ENCODE measurements around the gene GMPPB.
"Not testable (repeated sequence)": the region's sequence is repeated elsewhere in the genome, so short reads cannot be mapped to it uniquely, and the experiment has no call there.

The GMPPB gene

DNA sequence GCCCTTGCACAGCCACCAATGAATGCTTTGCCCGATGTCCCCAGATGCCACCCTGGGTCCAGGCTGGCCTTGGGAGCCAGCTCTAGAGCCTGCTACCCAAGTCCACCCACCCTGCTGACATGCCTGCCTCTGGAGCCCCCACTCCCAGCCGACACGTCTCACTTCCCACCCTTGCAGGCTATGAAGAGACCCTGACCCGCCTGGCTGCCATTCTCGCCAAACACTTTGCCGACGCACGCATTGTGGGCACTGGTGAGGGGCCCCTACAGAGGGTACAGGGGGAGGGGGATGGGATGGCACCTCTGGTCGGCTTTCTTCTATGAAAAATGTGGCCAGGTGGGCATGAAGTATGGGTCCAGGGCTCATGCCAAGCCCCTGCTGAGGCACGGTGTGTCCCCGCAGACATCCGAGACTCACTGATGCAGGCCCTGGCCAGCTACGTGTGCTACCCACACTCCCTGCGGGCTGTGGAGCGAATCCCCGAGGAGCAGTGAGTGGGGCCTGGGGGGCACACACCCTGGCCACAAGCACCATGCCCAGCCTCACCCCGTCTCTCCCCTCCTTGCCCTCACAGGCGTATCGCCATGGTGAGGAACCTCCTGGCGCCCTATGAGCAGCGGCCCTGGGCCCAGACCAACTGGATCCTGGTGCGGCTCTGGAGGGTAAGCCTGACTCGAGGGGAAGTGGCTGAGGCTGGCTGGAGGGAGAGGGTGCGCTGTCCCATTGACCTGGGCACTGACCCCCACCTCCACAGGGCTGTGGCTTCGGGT is 10.2 kb downstream of the GMPPB start:
- no peak for DNase-seq (ENCODE audit: low read depth)

DNA sequence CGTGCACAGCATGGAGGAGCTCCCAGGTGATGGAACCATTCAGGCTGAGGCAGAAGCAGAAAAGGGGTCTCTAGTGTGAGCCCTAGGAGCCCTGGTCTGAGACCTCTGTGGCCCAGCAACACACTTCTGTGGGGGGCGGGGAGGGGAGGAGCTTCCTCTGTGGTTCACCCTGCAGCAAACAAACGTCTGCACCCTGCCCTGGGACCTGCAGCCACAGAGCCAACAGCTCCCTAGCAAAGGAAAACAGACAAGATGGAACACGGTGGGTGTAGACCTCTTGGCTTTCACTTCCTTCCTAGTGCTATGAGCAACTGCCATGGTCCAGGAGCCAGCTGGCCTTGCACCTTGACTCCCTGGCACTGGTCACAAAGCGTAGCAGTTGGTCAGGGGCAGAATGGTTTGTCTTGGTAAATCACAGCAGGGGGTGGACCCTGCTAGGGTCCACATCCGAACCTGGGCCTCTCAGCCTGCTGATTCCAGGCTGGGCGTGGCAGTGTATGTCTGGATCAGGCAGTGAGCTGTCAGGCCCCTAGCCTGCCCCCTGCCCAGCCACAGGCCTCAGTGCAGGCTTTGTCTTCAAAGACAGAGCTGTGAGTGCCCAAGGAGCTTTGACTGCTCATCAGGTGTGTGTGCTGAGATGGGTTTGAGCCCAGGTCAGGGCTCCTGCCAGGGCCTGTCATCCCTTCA is 11.0 kb downstream of the GMPPB start:
- DNase-seq (ENCODE audit: low read depth): no peak

DNA sequence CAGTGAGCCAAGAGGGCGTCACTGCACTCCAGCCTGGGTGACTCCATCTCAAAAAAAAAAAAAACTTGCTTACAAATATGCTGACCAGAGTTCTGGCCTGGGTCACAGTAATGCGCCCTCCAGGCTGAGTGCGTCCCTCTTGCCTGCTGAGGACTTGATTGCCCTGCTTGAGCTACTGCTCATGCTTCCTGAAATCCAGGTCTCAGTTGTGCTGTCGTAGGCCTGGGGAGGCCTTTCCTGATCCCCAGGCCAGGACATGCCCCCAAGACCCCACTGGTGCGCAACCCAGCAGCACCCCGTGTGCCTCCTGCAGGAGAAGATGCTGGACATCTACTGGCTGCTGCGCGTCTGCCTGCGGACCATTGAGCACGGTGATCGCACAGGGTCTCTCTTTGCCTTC is 11.6 kb downstream of the GMPPB start:
- no peak for DNase-seq (ENCODE audit: low read depth)

DNA sequence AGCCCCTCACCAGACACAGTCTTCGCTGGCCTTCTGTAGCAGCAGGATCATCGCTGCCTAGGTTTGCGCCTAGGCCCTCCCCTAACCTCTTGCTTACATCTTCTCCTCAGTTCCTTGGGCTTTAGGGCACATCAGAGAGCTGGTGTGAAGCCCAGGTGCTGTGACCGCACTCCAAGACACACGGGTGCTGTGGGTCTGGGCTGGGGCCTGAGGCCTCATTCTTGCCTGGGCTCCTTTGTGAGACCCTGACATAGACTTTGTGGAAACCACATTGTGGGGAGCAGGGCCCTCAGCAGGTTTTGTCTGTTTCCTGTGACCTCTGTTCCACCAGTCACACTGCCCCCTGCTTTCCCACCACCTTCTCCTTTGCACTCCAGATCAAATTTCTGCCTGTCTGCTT is 12.3 kb downstream of the GMPPB start:
- DNase-seq (ENCODE audit: low read depth): no peak

DNA sequence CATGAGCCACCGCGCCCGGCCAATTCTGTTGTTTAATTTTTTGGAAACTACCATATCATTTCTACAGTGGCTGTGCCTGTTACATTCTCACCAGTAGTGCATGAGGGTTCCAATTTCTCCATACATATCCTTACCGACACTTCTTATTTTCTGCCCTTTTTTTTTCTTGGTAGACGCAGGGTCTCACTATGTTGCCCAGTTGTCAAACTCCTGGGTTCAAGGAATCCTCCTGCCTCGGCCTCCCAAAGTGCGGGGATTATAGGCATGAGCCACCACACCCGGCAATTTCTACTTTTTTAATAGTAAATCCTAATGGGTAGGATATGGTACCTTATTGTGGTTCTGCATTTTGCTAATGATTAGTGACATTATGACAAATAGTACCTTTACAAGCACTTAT is 13.9 kb downstream of the GMPPB start:
- DNase-seq (ENCODE audit: low read depth): no peak

DNA sequence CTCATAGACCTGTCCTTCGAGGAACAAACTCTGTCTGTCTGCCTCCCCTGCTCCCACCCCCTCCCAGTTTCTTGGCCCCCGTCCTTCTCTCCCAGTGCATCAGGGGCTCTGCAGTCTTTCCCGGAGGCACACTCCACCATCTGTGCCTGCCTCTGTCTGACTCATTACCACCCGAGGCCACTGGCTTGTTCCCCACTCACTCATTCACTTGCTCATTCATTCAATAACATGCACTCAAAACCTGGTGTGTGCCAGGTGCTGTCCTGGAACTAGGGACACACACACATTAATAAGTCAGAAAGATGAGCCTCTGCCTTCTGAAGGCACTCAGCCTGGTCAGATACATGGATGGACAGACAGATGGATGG is 16.7 kb downstream of the GMPPB start:
- DNase-seq (ENCODE audit: low read depth): no peak

DNA sequence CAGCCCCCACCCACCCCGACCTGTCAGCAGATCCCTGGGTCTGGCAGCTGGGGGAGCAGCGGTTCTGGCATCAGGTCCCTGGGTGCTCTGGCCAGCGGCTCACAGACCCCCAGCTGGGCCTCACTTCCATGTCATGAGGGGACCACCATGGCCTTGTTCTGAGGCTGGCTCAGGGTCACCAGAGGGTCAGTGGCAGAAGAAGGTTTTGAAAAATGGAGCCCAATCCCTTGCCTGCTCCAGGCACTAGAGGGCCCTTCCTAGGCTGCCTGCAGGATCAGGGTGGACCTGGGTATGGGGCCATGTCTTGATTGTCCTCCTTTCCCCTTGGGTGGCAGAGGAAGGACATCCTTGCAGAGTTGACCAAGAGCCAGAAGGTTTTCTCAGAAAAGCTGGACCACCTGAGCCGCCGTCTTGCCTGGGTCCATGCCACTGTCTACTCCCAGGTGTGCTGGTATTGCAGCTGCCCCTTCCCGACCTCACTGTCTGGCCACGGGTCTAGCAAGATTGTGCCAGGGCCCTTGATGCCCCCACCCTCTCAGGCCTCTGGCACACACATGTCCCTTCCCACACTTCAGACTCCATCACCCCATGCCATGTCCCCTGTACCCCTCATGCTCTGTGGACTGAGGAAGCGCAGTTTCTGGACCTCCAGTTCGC is 17.2 kb downstream of the GMPPB start:
- DNase-seq (ENCODE audit: low read depth): no peak

DNA sequence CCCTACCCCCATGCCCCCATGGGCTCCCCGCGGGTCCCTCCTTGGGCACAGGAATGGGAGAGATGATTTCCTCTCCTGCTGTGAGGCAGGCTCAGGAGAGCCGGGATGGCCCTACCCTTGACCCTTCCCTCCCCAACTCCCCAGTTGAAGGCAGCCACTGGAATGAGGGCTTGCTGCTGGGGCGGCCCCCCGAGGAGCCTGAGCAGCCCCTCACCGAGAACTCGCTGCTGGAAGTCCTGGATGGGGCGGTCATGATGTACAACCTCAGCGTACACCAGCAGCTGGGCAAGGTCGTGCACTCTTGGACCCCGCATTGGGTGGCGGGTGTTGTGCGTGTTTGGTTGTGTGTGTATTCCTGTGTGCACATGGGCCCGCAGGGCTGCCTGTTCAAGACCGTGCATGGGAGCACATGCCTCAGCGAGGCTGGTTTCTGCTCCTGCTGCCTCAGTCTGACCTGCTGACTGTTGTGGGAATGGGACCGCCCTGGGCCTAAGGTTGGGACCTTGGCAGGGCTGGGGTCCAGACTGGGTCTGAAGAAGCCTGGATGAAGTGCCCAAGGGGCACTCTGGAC is 18.3 kb downstream of the GMPPB start:
- no peak for DNase-seq (ENCODE audit: low read depth)

DNA sequence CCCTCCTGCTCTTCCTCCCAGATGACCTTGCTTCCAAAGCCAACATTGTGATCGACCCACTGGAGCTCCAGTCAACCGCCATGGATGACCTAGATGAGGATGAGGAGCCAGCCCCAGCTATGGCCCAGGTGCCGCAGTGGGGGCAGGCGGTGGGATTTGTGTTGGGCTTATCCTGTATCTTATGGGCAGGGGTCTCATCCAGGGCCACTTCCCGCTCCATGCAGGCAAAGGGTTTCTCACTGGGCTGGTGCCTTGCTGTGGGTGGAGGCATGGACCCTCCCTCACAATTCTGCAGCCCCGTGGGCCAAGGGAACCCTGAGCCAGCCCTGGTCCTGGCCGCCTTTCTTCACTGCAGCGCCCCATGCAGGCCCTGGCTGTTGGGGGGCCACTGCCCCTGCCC is 19.1 kb downstream of the GMPPB start:
- no peak for DNase-seq (ENCODE audit: low read depth)

DNA sequence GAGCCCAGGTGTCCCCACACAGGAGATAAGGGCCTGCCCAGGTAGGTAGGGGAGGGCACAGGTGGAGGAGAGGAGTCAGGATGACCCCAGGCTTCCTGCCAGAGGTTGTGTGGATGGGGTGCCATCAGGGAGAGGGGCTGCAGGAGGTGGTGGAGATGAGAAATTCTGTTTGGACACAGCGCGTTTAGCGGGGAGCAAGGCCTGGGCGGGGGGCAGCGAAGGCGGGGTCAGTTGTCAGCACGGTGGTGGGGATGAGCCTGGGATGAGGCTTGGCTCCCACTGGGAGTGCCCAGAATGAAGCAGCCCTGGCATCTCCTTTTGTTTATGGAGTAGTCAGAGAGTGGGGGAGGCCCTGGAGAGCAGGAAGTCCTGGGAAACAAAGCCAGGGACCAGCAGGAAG is 19.8 kb downstream of the GMPPB start:
- DNase-seq (ENCODE audit: low read depth): no peak

DNA sequence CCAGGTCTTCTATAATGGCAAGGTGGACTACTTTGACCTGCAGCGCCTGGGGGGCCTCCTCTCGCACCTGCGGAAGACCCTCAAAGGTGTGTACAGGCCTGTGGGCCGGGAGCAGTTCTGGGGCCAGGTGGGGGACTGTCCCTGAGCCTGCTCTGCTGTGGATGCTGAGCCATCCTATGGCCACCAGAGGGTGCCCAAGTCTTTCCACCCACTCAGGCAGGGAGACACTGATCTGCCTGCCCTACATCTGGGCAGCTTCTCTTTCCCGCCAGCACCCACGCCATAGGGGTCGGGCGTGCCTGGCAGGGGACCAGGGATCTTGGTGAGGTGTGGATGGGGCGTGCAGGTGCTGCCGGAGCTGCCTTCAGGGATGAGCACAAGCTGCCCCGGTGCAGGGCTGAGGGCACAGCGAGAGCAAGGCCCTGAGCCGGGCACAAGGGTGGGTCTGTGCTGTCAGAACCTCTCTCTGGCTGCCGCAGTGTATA is 20.3 kb downstream of the GMPPB start:
- DNase-seq (ENCODE audit: low read depth): peak; percentile 31

DNA sequence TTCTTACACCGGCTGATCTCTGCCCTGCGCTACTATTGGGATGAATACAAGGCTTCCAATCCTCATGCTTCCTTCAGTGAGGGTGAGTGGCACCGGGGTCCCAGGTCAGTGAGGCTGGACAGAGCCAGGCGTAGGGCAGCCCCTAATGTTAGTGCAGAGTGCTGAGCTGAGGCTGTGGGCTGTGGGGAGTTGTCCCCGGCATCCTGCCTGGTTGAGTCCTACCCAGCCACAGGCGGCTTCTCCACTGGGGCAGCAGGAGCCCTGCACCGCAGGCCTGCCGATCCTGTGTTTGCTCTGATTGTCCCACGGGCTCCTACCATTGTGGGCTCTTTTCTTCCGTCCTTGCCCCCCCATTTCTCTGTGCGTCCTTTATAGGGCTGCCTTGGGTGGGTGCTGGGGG is 21.1 kb downstream of the GMPPB start:
- DNase-seq (ENCODE audit: low read depth): no peak

DNA sequence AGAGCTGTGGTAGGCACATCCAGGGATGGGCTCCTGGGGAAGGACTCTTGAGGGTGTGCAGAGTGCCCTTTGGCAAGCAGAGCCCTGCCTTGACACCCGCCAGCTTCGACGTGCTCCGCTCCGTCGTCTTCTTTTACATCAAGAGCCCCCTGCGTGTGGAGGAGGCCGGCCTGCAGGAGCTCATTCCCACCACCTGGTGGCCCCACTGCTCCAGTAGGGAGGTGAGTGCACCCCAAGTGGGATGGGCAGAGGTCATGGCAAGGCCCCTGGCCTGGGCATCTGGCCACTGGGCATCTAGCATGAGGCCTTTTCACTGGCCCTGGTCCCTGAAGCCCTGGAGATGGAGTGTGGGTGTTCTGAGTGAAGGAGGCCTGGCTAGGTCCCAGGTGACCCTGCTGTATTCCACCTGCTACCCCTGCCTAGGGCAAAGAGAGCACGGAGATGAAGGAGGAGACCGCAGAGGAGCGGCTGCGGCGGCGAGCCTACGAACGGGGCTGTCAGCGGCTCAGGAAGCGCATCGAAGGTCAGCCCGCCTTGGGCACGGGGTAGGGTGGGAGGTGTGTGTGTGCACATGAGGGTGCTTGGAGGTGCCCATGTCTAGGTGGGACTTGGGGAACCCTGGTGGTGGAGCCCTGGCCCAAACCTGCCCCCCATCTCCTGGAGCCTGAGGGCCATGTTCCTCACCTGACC is 22.2 kb downstream of the GMPPB start:
- DNase-seq (ENCODE audit: low read depth): no peak

DNA sequence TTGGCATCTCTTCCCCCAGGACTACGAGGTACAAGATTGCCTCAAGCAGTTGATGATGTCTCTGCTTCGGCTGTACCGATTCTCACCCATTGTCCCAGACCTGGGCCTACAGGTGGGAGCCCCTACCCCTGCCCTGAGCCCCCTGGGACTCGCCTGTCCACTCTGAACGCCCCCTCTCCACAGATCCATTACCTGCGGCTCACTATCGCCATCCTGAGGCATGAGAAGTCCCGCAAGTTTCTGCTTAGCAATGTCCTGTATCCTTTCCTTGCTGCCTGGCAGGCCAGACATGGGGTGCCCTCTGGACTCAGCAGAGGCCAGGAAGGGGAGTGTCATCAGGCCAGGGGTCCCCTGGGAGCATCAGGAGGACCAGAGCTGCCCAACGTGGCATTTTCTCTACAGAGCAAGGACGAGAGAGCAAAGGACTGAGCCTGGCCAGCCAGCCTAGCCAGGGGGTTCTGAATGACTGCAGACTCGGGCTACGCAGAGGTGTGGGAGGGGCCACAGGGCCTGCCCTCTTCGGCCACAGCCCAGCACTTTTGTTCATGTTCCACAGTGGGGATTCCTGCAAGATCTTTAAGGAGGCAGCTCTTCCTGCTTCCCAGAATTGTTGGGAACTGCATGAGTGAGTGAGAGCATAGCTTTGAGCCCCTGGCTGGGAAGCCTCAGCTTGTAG is 23.2 kb downstream of the GMPPB start:
- DNase-seq (ENCODE audit: low read depth): no peak

DNA sequence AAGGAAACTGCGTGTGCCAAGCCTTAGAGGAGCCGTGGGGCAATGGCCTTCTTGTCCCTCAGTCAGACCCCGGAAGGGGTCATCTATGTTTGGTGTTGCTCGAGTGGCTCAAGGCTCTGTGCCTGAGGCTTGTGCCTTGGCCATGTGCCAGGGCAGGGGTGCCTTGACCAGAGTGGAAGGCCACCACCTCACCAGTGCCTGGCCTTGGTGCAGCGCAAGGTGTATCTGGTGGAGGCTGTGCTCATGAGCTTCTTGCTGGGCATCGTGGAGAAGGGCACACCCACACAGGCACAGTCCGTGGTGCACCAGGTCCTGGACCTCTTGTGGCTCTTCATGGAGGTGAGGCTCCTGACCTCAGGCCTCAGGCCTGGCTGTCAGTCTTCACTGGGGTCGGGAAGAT is 23.7 kb downstream of the GMPPB start:
- DNase-seq (ENCODE audit: low read depth): no peak

DNA sequence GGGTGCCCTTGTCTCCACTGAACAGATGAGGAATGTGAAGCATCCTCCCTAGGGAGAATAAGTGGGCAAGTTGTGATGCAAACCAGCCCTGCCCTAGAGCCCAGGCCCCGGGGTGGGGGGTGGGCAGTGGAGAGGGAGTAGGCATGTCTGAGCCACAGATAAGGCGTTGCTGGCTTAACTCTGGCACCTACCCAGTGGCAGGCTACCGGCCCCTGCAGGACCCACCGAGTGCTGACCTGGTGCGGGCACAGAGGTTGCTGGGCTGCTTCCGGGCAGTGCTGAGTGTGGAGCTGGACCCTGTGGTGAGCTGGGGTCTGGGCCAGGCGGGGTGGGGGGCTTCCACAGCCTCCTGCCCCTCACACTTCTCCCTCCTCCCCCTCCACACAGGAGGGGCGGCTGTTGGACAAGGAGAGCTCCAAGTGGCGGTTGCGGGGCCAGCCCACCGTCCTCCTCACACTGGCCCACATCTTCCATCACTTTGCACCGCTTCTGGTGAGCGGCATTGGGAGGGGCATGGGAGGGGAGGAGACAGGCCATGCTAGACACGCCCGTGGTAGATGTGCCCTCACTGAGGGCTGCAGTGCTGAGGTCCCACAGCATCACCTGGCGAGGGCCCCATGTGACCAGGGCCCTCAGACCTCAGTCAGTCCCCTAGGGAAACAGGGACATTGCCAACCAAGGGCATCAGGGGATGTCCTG is 24.3 kb downstream of the GMPPB start:
- DNase-seq (ENCODE audit: low read depth): no peak

DNA sequence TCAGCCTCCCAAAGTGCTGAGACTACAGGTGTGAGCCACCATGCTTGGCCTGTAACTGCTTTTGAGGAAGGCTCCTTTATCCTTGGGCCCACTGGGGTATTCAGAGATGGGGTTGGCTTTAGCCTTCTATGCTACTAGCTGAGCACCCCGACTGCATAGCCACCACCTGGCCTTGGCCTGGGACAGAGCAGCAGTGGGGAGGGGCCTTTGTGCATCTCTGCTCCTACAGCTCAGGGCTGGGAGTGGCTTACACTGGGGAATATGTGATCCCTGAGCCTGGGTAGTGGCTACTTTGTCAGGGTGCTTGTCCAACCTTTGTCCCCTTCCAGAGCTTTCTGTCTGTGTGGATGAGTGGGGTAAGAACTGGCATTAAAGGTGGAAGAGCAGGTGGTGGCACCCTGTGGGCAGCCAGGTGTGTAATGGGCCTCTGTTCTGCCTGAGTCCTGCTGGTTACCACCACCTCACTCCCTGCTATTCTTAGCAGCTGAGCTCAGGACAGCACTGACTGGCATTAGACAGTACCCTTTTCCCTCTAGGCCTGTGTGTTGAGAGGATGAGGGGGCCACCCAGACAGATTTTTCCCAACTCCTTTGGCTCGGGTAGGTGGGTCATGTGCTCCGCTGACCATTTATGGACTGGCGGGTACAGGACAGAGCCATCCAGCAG is 28.3 kb downstream of the GMPPB start:
- DNase-seq (ENCODE audit: low read depth): not testable (repeated sequence)

DNA sequence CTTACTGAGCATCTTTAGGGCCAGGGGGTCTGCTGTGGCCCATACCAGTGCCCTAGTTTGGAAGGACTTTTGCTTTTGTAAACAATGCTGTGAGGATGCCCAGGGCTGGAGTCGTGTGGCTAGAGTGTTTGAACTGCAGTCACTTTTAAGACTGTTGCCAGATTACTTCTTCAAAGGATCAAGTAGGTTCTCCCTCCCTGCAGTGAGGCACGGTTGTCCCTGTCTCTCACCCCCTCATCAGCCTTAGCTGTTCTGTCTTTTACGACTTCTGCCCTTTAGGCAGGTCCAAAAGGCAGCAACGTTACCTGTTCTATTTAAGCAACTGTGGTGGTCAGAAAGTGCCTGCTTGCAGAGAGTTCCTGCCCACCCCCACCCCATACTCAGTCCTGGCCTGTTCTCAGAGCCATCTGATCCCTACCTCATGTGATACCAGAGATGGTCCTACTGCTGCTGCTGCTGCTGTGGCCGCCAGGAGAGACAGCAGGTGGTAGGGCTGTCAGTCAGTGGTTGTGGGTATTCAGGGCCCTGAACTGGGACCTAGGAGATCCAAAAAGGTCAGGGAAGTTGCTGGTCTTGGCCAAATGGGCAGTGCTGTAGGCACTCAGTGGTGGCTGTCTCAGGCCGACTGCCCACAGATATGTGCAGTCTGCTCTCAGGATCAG is 29.2 kb downstream of the GMPPB start:
- DNase-seq (ENCODE audit: low read depth): not testable (repeated sequence)

DNA sequence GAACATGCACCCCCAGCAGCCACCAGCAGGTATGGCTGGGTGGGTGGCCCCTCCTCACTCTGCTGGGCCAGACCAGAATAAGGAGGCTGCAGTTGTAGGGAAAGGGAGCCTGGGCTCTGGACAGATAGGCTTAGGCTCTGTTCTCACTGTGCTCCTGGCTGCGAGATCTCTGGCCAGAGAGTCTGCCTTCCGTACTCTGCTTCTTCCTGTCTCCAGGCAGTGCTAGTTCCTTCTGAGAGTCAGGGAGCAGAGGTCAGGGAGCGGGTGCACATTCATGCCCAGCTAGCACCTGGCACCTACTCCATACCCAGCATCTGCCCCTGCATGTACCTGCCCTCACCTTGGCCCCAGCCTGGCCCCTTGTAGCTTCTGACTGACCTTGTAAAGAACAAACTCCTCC is 32.3 kb downstream of the GMPPB start:
- DNase-seq (ENCODE audit: low read depth): not testable (repeated sequence)

DNA sequence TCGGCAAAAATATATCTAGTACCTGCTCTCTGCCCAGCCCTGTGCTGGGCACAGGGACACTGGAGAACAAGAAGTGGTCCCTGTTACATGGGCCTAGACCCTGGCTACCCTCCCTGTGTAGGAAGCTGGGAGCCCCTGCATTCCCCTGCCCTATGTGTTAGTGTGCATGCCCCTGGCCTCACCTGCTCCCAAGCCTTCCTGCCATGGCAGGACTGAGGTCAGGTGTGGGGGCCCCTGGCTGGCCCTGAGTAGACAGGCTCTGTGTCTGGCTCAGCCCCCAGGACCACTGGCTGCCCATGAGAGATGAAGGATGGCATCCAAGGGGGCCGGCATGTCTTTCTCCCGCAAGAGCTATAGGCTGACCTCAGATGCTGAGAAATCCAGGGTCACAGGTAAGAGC is 32.9 kb downstream of the GMPPB start:
- DNase-seq (ENCODE audit: low read depth): not testable (repeated sequence)
